HG03520 (cell line): ENCODE measurements around the gene ACOT8.
A peak's percentile ranks its signal among the peaks of the same experiment; 100 is the strongest.
"Not testable (repeated sequence)": the region's sequence is repeated elsewhere in the genome, so short reads cannot be mapped to it uniquely, and the experiment has no call there.

Experiments used
- ATAC-seq: cut with Tn5 transposase; IDR thresholded peaks from one replicate; pipeline ENCODE4 v1.9.1; 2021; ENCODE audit warnings: mild to moderate bottlenecking, moderate library complexity; ENCODE audit not compliant: unreplicated experiment

Gene ACOT8

GRCh38 chr20:45857114-45857881 lies at the start of gene ACOT8, which contains the start of gene ZSWIM3:
Gene ACOT8, minus strand, starts transcription at chr20:45857392. Its CDS starts 77 bp downstream, at chr20:45857315.
Gene ZSWIM3, plus strand, starts transcription at chr20:45857614. Its CDS starts 212 bp downstream, at chr20:45857826.
- peak; percentile 94 for ATAC-seq

- no peak for ATAC-seq
These were observed 48.4 kb upstream of the ACOT8 start for GRCh38 chr20:45905505-45906079.

DNA sequence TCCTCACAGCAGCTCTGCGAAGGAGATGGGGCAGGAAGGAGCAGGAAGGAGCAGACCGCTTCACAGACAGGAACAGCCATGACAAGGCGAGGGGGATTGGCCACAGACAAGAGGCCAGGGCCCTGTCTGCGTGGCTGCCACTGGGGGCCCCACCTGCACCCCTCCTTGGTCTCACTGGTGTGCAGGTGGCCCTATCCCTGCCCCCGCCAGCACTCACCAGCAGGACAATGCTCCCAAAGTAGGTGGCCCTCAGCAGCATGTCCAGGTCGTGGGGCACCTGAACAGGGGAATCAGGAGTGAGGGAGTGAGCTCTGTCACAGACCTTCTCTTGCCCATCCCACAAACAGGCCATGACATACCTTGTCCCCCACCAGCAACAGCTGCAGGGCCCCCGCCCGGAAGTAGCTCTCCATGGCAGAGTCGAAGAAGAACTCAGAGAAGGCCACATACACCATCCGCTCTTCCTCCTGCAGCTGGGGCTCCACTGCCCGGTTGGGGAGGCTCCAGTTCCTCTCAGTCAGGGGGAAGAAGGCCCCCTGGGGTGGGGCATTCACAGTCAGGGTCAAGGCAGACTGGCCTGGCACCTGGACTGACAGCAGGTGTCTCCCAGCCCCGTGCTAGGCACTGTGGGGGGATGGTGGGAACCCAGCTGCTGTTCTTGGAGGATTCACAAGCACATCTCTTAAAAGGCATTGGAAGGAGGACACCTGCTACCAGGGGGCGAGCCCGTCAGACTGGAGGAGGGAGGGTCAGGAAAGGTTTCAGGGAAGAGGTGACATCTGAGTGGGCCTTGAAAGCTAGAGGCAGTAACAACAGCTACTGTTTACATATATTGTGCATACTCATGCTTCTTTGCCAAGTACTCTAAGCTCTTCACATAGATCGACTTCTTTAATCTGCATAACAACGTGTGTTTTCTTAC lies 47.7 kb upstream of the ACOT8 start:
- no peak for ATAC-seq

DNA sequence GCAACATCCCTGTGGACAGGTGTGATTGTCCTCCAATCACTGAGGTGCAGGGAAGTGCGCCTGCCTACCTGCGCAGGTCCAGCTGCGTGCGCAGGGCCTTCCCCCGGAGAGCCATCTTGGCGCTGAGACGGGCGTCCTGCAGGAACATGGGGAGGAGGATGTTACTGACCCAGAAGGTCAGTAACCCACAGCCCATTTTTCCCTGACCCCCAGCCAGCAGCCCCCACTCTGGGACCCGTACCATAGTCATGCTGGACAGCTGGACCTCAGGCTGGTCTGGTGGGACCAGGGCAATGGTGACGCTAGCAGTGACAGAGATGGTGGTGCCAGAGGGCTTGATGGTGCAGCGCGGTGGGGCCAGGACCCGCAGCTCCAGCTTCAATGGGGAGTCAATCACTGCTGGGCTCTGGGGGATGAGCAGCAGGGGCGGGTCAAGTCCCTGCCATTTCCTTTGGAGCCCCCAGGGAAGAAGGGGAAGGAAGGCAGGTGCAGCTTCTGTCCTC lies 45.1 kb upstream of the ACOT8 start:
- no peak for ATAC-seq

DNA sequence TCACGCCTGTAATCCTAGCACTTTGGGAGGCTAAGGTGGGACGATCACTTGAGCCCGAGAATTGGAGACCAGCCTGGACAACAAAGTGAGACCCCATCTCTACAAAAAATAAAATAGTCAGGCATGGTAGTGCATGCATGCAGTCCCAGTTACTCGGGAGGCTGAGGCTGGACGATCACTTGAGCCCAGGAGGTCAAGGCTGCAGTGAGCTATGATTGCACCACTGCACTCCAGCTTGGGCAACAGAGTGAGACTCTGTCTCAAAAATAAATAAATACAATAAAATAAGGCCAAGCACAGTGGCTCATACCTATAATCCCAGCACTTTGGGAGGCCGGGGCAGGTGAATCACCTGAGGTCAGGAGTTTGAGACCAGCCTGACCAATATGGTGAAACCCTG lies 44.1 kb upstream of the ACOT8 start:
- ATAC-seq = not testable (repeated sequence)

DNA sequence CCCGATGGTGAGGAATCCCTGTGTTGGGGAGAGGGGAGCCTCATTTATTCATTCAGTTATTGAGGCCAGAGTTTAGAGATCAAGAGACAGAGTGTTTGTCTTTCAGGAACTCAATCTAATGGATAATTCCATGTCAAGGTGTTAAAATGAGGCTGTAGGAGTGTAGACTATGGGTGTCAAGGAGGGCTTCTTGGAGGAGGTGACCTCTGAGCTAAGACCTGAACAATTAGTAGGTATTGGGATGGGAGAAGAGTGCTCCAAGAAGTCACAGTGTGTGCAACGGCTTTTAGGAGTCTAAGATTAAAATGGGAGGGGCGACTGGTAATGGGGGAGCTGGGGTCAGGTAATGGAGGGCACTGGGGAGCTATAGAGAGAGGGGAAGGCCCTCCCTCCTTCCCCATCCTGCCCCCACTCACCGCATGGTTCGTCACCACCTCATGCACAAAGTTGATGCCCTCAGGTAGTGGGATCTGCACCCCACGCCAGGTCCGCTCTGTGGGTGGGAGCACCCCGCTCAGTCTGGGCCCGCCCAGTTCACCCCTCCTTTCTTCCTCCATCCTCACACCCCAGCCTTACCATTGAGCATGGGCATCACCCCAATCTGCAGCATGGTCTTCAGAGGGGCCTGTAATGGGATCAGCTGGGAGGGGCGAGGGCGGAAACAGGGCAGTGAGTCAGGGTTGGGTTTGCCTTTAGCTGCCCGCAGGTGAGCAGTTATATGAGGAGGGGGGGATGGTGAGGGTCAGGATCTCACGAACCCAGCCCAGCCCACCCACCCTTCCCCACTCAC lies 42.0 kb upstream of the ACOT8 start:
- no peak for ATAC-seq

- ATAC-seq = no peak
These were observed 41.1 kb upstream of the ACOT8 start for GRCh38 chr20:45898285-45898684.

- no peak for ATAC-seq
These were observed 40.5 kb upstream of the ACOT8 start for GRCh38 chr20:45897692-45898091.

DNA sequence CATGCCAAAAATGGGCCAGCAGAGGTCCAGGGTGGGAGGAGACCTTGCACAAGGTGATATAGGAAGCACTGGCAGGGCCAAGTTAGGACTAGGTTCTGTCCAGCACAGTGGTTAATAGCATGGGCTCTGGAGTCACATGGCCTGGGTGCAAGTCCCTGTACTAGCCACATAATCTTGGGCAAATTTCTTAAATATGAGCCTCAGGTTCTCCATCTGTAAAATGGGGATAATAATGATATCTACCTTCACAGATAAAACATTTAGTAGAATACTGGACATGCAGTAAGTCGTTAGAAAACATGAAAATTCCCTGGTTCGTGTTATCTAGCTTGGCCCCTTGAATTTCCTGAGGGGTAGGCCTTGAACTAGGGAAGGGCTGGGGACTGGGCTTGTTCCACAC lies 40.1 kb upstream of the ACOT8 start:
- ATAC-seq = no peak

- ATAC-seq = no peak
These were observed 39.5 kb upstream of the ACOT8 start for GRCh38 chr20:45896641-45897161.

DNA sequence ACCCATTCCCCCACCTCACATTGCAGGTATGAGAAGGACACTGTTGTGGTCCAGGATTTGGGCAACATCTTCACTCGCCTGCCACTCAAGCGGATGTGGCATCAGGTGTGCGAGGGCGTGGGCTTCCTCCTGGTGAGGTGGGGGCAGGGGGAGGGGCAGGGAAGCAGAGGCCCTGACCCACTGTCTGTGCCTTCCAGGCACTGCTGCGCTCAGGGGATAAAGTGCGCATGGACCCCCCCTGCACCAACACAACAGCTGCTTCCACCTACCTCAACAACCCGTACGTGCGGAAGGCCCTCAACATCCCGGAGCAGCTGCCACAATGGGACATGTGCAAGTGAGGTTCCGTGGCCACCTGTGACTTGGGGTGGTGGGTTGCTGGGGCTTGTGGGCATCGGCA lies 37.6 kb upstream of the ACOT8 start:
- ATAC-seq = no peak

- ATAC-seq = no peak
These were observed 36.6 kb upstream of the ACOT8 start for GRCh38 chr20:45893831-45894230.

GRCh38 chr20:45892828-45893500 lies 35.8 kb upstream of the ACOT8 start:
- ATAC-seq = no peak

- ATAC-seq = no peak
These were observed 35.0 kb upstream of the ACOT8 start for GRCh38 chr20:45892049-45892825.

DNA sequence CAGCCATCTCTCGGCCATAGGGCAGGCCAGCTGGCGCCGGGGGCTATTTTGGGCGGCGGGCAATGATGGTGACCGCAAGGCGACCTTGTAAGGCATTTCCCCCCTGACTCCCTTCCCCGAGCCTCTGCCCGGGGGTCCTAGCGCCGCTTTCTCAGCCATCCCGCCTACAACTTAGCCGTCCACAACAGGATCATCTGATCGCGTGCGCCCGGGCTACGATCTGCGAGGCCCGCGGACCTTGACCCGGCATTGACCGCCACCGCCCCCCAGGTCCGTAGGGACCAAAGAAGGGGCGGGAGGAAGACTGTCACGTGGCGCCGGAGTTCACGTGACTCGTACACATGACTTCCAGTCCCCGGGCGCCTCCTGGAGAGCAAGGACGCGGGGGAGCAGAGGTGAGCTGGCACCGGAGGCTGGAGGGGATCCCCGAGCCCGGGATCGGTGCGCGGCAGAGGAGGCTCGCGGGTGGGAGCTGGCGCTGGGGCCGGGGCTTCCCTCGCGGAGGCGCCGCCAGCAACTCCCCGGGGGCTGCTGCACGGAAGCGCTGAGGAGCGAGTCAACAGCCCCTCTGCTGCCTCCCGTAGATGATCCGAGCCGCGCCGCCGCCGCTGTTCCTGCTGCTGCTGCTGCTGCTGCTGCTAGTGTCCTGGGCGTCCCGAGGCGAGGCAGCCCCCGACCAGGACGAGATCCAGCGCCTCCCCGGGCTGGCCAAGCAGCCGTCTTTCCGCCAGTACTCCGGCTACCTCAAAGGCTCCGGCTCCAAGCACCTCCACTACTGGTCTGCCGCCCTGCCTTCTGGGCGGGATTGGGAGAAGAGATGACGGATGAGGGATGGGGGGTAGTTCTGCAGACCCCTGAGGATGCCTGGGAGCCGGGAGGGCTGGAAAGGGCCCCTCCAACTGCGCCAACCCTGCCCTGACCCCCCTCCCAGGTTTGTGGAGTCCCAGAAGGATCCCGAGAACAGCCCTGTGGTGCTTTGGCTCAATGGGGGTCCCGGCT lies 34.1 kb upstream of the ACOT8 start, which contains the start of the genes CTSA and NEURL2:
TSS of gene CTSA (plus strand) at position 351 of the 999 bp plus-strand sequence. CDS start at position 585, 234 bp downstream.
TSS of gene NEURL2 (minus strand) at position 224 of the 999 bp plus-strand sequence. CDS start at position 7, 217 bp downstream.
- peak; percentile 61 for ATAC-seq

DNA sequence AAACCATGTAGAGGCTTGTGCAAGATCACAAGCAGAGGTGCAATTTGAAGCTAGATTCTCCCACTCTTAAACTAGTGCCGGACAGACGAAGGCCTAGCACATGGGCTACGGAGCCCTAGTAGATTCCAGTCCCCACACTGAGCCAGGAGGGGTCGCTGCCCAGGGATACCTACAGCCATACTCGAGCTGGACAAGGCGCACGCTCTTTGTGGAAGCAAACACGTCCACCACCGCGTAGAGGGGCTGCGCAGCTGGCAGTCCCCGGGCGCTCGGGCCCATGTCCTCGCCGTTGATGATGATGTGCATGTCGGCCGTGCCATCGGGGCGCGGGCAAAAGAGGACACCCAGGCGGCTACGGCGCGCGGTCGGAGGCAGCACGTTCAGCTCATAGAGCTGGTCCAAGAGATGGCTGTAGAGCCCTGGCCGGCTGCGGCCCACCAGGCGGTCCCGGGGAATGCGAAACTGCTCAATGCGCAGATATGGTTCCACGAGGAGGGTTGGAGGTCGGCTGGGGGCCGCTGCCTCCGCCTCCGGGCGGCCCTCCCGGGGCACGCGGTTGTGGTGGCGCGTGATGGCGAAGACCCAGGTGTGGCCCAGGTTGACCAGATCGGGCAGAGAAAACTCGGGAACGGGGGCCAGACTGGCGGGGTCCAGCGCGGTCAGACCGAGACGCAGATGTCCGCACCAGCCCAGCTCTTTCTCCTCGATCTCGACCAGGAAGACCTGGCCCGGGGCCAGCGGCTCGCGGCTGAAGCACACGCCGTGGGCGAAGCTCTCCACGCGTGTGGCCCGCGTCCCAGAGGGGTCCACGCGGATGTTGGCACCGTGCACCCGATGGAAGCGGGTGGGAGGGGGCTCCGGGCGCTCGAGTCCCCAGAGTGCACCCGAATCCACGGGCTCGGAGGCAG lies 33.1 kb upstream of the ACOT8 start:
- peak; percentile 24 for ATAC-seq
